Stimulated activated CD4-positive, alpha-beta T cell treated with anti-CD3 and anti-CD28 coated beads, Interleukin-15, amount 100 ng/mL, for 48 hours (primary cell): ENCODE data around the gene GADD45B.
"Not testable (repeated sequence)": the region's sequence is repeated elsewhere in the genome, so short reads cannot be mapped to it uniquely, and the experiment has no call there.

Experiments
- DNase-seq, 2 donors: peaks; one replicate each; pipeline ENCODE4 v3.0.0-alpha.2; 2020; ENCODE audit warnings: low read depth in 2 of 2

GADD45B gene

DNA sequence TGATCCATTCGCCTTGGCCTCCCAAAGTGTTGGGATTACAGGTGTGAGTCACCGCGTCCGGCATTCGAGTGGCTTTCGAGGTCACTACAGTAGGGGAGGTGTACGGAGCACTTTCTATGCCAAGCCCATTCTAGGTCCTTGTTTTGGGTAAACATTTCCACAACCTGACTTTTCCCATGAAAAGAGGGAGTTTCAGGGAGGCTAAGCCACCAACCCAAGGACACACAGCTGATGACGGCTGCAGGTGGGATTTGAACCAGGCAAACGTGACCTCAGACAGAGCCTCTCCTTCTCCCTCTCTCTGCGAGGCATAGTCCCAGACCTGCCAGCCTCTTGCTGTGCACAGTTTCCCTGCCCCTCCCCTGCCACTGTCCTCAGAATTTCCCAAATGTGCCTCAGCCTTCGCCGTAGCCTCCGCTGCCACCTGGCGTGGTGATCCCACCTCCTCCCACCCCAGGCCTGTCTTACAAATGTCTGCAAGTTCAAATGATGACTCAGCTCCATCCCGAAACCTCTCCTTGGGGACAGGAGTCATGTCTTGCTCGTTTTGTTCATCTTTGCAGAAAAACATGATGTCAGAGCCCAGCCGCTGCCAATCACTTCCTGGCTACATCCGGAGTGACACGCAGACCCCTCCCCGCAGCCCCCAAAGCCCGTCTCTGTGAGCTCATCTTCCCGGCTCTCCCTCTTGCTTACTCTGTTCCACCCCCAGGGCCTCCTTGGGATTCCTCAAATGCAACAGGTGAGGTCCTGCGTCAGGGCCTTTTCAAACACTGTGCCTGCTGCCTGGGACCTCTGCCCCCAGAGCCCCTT is 6.6 kb upstream of the GADD45B start:
- peak in 1 of 2 donors; percentile 44 for DNase-seq

DNA sequence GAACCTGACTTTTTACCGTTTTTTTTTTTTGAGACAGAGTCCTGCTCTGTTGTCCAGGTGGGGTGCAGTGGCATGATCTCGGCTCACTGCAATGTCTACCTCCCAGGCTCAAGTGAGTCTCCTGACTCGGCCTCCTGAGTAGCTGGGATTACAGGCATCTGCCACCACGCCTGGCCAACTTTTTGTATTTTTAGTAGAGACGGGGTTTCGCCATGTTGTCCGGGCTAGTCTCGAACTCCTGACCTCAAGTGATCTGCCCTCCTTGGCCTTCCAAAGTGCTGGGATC is 6.1 kb upstream of the GADD45B start:
- not testable (repeated sequence) for DNase-seq

DNA sequence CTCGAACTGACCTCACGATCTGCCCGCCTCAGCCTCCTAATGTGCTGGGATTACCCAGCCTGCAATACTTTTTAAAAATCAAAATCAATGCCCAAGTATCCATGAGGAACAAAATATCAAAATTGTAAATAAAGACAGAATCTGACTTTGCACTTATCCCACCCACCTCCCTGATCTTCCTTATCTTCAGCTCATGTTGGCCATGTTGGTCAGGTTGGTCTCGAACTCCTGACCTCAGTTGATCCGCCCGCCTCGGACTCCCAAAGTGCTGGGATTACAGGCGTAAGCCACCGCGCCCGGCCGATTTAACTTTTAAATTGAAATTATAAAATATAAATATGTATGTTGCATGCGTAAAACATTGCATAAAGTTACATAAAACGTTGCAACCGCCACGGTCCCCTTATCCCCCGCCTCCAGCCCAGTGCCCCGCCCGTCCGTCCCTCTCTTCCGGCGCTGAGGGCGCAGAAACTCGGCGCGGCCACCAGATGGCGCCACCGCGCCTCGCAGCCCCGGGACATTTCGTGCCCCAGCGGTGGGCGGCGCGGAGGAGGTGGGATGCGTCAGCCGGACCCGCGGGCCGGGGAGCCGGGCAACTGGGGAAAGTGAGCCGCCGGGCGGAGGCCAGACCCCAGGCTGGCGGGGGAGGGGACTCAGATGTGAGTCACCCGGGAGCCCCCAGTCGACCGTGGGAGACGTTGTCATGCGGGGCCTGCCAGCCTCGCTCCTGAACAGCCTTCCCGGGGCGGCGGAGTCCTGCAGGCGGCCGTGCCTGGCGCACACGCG is 1.5 kb upstream of the GADD45B start:
- DNase-seq, result peak; percentile 79 to 91

DNA sequence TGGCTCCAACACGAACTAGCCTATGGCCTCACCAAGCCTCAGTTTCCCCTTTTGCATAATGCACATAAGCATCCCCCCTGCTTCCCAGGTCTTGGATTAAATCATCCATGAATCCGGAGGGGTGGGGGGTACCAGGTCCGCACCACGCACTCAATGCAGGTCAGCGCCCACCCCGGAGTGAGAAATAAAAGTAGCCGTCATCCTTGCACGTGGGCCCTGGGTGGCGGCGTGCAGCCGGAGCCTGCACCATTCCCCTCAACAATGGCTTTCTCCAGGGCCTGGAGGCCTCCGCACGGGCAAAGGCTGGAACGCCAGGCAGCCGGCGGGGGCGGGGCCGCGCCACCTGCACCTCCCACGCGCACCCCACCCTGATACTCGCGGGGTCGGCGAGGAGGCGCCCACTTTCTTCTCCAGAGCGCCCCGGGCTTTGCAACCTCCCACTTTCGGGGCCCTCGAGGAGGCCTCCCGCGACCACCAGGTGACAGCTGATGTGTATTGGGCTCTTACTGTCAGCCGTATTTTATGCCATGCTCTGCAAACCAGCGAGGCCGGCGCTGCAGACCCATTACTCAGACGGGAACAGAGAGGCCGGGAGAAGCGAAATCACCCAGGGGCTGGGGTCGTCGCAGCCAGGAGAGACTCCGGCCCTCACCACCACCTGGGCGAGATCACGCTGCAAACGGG is 767 bp upstream of the GADD45B start:
- peak; percentile 62 to 68 for DNase-seq

DNA sequence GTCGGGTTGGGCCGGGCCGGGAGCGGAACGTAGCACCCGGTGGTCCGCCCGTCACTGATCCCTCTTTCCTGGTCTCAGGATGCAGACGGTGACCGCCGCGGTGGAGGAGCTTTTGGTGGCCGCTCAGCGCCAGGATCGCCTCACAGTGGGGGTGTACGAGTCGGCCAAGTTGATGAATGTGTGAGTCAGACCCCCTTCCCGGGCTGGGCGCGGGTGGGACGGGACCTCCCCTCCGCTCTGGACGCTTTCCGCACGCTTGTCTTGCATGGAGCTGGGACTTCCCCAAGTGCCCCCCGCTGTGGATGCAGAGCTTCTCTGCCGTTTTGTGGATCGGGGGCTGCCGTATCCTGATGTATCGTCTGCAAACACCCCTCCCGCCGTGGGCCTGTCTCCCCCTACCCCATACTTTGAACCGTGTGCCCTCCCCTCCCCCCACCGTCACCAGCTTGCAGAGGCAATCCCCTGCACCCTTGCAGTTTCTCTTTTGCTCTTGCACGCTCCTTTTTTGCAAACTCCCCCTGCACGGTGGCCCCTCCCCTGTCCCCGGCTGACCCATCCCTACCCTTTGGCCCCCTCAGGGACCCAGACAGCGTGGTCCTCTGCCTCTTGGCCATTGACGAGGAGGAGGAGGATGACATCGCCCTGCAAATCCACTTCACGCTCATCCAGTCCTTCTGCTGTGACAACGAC is 669 bp downstream of the GADD45B start:
- DNase-seq, result peak; percentile 60 to 64

DNA sequence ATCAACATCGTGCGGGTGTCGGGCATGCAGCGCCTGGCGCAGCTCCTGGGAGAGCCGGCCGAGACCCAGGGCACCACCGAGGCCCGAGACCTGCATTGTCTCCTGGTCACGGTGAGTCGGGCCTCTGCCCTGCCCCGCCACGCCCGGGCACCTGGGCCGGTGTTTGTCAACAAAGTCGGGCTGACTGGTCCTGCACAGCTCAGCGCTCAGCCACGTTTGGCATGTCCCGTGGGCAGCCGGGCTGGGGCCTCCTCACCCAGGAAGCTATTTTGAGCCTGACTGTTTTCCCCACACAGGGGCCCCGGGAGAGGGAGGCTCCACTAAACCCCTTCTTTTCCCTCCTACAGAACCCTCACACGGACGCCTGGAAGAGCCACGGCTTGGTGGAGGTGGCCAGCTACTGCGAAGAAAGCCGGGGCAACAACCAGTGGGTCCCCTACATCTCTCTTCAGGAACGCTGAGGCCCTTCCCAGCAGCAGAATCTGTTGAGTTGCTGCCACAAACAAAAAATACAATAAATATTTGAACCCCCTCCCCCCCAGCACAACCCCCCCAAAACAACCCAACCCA is 1.3 kb downstream of the GADD45B start:
- no peak for DNase-seq

DNA sequence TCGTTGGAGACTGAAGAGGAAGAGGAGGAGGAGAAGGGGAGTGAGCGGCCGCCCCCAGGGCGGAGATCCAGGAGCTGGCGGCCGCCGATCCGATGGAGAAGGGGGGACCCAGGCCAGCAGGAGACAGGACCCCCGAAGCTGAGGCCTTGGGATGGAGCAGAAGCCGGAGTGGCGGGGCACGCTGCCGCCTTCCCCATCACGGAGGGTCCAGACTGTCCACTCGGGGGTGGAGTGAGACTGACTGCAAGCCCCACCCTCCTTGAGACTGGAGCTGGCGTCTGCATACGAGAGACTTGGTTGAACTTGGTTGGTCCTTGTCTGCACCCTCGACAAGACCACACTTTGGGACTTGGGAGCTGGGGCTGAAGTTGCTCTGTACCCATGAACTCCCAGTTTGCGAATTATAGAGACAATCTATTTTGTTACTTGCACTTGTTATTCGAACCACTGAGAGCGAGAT is 1.8 kb downstream of the GADD45B start:
- no peak for DNase-seq

DNA sequence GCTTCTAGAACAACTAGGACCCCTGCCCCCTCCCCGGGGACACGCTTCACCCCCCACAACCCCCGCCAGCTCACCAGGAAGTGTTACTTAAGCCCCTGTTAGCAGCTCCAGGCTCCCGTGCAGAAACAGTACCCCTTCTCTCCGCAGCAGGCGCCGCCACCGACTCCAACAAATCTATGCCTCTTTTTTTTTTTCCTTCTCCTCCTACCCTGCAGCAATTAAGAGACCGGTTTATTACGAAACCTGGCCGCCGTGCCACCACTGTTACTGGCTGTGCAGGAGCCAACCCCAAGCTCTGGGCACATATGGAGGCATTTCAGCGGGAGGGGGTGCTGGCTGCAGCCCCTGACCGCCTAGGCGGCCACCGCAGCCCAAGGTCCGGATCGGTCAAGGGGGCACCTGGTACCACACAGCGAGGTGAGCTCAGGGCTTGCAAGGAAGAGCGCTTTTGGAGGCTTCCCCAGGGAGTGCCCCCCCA is 2.4 kb downstream of the GADD45B start:
- peak in 1 of 2 donors; percentile 42 for DNase-seq

DNA sequence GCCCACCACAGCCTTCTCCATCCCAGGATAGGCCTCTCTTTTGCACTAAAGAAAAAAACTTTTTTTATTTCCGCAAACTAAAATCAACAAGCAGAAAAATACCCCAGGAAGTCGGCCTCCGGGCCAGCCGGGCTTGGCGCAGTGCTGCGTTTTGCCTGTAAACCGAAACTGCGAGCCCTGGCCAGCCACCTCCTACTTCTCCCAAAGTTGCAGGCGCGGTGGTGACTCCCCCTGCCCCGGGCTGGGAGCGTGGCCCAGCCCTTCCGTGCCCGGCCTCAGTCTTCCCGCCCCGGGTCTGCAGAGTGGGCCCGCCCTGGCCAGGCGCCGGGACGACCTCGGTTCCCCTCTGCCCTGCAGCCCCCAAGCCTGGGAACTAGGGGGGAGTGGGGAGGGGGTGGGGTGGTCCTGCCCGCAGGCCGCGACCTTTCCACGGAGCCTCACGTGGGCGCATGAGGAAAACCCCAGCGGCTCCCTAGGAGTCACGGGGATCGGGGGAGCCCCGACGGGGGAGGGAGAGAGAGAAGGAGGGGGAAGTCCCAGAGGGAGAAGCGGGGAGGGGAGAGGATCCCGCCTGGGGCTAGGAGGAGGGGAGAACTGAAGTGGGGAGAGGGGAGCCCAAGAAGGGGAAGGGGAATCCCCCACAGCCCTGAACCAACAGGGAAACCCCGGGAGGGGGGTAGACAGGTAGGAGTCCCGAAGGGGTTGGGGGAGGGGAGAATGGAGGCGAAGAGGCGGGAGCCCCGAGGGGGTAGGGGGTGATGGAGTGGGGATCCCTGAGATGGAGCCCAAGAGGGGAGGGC is 3.0 kb downstream of the GADD45B start:
- DNase-seq, result peak in 1 of 2 donors; percentile 40

DNA sequence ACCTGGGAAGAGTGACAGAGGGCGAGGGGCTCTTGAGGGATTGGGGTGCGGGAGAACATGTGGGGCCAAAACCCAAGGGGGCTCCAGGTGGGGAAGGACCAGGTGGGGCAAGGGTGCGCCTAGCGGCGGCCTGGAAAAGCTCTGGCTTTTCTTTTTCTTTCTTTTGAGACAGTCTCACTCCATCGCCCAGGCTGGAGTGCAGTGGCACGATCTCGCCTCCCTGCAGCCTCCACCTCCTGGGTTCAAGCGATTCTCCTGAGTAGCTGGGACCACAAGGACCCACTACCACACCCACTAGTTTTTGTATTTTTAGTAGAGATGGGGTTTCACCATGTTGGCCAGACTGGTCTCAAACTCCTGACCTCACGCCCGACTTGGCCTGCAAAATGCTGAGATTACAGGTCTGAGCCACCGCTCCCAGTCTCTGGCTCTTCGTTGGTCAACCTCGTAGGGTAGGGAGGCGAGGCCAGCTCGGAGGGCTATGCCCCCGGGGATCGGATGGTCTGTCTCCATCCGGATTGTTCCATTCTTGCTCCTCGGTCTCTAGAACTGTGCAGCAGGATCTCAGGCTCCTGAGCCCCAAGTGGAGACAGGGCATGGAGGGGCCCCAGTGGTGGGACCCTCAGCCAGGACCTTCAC is 3.7 kb downstream of the GADD45B start:
- no peak for DNase-seq

DNA sequence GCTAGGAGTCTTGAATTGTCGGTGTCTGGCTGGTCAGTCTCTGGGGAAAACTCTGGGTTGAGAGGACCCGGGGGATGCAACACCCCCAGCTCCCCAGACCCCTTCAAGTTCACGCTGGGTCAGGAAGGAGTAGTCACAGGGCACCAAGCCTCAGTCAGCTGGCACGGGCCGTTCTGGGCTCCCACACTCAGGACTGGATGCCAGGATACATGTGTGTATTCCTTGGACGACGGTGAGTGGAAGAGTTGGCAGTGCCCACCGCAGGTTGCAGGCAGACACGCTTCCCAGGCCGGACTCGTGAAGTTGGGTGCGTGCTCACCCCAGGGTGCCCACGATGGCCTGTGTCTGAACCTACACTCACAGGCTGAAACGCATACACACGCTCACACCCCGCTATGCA is 5.5 kb downstream of the GADD45B start:
- DNase-seq, result no peak

DNA sequence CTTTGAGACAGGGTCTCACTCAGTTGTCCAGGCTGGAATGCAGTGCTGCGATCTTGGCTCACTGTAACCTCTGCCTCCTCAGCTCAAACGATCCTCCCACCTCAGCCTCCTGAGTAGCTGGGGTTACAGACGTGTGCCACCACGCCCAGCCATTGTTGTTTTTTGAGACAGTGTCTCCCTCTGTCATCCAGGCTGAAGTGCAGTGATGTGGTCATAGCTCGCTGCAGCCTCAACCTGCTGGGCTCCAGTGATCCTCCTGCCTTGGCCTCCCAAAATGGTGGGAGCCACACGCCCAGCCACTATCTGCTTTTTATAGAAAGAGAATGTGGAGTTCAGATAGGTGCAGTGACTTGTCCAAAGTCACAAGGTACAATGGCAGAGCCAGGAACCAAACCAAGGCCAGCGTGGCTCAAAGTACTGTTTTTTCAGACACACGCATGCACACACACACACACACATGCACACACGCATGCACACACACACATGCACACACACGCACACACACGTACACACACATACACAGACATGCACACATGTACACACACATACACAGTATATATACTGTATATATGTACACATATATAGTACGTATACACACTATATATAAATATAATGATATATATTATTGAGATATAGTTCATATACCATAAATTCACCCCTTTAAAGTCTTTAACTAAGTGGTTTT is 6.6 kb downstream of the GADD45B start:
- no peak for DNase-seq

DNA sequence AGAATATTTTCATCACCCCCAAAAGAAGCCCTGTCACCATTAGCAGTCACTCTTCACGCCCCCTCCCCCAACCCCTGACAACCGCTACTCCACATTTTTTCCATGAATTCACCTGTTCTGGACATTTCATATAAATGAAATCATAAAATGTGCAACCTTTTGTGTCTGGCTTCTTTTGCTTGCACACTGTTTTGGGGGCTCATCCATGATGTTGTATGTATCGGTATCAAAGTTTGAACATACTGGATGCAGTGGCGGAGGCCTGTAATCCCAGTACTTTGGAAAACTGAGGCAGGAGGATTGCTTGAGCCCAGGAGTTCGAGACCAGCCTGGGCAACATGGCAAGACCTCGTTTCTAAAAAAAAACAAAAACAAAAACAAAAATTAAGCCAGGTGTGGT is 7.2 kb downstream of the GADD45B start:
- DNase-seq, result no peak

DNA sequence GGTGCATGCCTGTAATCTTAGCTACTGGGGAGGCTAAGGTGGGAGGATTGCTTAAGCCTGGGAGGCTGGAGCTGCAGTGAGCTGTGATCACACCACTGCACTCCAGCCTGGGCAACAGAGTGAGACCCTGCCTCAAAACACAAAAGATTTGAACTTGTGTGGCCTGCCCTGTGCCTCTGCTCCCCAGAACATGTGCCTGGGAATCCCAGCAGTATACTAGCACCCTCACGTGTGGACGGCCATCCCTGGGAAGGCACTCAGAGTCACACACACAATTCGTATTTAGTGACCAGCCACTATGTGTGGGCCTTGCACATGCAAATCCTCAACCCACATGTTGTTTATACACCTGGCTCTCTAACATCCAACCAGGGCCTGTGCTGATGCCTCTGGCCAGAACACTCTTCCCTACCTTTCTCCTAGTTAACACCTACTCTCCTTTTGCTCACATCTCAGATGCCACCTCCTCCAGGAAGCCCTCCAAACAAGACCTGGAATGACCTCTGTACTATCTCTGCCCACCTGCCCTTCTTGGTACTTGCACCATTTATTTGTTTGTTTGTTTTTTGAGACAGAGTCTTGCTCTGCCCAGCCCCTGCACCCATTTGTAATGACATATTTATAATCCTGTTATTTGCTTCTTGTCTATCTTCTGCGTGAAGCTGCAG is 7.7 kb downstream of the GADD45B start:
- no peak for DNase-seq

DNA sequence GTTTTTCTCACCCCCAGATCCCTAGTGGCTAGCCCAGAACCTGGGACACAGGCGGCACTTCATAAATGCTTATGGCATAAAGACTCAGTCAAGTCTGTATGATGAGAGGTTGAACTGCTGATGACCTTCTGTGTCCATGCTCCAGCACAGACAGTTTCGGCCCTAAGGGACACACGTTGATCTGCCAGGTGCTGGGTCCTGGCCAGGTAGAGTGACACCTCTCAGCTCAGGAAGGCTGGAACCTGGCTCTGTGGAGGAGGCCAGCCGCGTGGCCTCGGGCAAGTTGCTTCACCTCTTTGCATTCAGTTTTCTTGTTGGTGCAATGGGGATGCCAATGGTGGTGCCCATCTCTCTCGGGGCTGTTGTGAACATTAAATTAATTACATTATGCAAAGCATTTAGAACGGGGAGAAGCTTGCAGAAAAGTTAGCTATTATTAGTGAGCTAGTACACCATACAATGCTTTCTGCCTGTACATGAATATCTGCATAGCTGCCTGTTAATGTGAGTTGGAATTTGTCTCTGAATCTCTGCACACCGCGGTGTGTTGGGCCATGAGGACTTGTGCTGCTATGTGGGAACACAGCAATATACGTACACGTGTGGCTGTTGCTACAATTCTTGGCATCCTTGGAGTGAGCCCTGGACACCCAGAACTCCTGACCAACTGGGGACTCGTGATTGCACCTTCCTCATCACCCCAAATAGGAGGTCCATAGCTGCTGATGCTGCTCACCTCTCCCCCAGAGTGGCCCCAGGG is 8.4 kb downstream of the GADD45B start:
- DNase-seq, result no peak

DNA sequence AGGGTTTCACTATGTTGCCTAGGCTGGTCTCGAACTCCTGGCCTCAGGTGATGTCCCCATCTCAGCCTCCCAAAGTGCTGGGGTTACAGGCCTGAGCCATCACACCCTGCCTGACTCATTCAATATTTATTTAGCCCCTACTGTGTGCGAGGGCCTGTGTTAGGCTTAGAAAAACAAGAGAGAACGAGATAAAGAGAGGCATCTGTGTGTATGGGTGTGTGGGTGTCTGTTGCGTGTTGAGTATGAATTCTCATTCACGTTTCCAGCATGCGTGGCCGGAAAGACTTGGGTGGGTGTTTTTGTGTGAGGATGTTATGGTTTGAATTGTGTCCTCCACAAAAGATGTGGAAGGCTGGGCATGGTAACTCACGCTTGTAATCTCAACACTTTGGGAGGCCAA is 9.5 kb downstream of the GADD45B start:
- DNase-seq, result no peak

DNA sequence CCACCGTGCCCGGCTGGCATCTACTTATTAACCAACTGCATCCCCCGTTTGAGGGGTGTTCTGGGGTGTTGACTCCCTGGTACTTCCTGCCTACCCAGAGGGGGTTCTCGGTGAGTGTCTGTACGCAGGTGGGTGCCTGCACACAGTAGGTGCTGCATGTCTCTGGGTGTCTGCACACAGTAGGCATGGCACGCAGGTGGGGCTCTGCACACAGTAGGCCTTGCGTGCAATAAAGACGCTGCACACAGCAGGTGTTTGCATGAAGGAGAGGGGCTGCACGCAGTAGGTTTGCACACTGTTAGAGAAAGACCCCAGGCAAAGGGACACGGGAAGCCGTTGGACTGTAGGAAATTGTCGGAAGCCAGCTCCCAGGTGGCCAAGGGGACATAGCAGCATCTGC is 11.2 kb downstream of the GADD45B start:
- no peak for DNase-seq

DNA sequence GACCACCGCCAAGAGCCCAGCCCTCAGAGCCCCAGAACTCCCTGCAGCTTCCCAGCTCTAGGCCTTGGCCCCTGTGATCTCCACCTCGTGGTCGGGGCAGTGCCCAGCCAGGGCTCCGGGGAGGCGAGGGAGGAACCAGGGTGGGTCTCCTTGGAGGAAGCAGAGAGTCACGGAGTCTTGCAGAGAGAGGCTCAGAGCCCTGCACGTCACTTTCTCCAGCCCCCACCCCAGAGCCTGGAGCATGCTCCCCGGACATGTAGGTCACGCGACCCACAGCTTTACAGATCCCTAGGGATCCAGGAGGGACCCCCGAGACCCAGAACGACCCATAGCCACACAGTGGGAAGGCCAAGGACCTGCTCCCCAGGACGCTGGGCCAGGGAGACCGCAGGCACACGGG is 11.9 kb downstream of the GADD45B start:
- DNase-seq, result no peak
